HepG2 (cell line): Measurements from ENCODE around the gene COLEC12.

Source experiments
- CTCF ChIP-seq: sonication (generic); formaldehyde crosslinking; IDR thresholded peaks from 2 replicates; pipeline ENCODE4 v1.5.0; 2020; ENCODE audit warnings: mild to moderate bottlenecking, missing genetic modification reagents, moderate library complexity
- DPF2 ChIP-seq: sonication (generic); formaldehyde crosslinking; IDR thresholded peaks from 2 replicates; pipeline ENCODE4 v1.4.0; 2020; ENCODE audit warnings: mild to moderate bottlenecking, low read depth, missing genetic modification reagents, borderline replicate concordance
- PRPF4 ChIP-seq: fragments of 200-400 bp; formaldehyde crosslinking; IDR thresholded peaks from 2 replicates; pipeline ENCODE4 v1.6.1; 2016; ENCODE audit warnings: low read length, low read depth; ENCODE audit not compliant: poor library complexity, severe bottlenecking
- RFX1 ChIP-seq: fragments of 450-650 bp; IDR thresholded peaks from 2 replicates; pipeline ENCODE4 v1.6.1; 2017
- SRY ChIP-seq: sonication (generic); formaldehyde crosslinking; IDR thresholded peaks from 2 replicates; pipeline ENCODE4 v1.8.0; 2022; ENCODE audit warnings: mild to moderate bottlenecking, missing genetic modification reagents
- SUZ12 ChIP-seq: fragments of 150-350 bp; IDR thresholded peaks from 2 replicates; pipeline ENCODE4 v1.6.1; 2014; ENCODE audit warnings: low read depth, low read length
- ZBTB43 ChIP-seq: sonication (generic); formaldehyde crosslinking; conservative IDR thresholded peaks from 2 replicates; pipeline ENCODE4 v1.4.0; 2020; ENCODE audit warnings: missing genetic modification reagents
- ZNF501 ChIP-seq: sonication (generic); formaldehyde crosslinking; IDR thresholded peaks from 2 replicates; pipeline ENCODE4 v1.5.1; 2020; ENCODE audit warnings: mild to moderate bottlenecking, moderate library complexity, missing genetic modification reagents
- ZNF670 ChIP-seq: sonication (generic); formaldehyde crosslinking; IDR thresholded peaks from 2 replicates; pipeline ENCODE4 v1.8.0; 2022; ENCODE audit warnings: mild to moderate bottlenecking, missing genetic modification reagents, borderline replicate concordance
- ZNF740 ChIP-seq: sonication (generic); formaldehyde crosslinking; IDR thresholded peaks from 2 replicates; pipeline ENCODE4 v1.4.0; 2020; ENCODE audit warnings: missing genetic modification reagents
- ZNF768 ChIP-seq: sonication (generic); formaldehyde crosslinking; IDR thresholded peaks from 2 replicates; pipeline ENCODE4 v1.4.0; 2020; ENCODE audit warnings: missing genetic modification reagents

GRCh38 chr18:377088-377487, 123.4 kb downstream of the COLEC12 start:
- TF ChIP-seq SRY (CRISPR knock-in tag): no peak
- TF ChIP-seq ZNF740 (CRISPR knock-in tag): no peak
- TF ChIP-seq ZBTB43 (CRISPR knock-in tag): no peak
- TF ChIP-seq SUZ12: no peak
- TF ChIP-seq ZNF501 (CRISPR knock-in tag): no peak
- no peak for TF ChIP-seq DPF2 (CRISPR knock-in tag)
- TF ChIP-seq ZNF670: no peak
- TF ChIP-seq ZNF768: no peak
- no peak for TF ChIP-seq PRPF4
- TF ChIP-seq RFX1: no peak
- TF ChIP-seq CTCF (CRISPR knock-in tag): no peak
